ENCODE data around the gene TRIM71. TPM values are rescaled to one million over a fixed set of nuclear protein-coding genes. Genes with fewer than 3 reads are reported as not detected.
A peak's percentile ranks its signal among the peaks of the same experiment; 100 is the strongest.

Gene TRIM71
- total and polyA plus RNA-seq, 2 of the 13 experiments (the other 11 are each of a cell fraction or from before 2014, with no cell fraction given) = 21.7 to 76.9 TPM

DNA sequence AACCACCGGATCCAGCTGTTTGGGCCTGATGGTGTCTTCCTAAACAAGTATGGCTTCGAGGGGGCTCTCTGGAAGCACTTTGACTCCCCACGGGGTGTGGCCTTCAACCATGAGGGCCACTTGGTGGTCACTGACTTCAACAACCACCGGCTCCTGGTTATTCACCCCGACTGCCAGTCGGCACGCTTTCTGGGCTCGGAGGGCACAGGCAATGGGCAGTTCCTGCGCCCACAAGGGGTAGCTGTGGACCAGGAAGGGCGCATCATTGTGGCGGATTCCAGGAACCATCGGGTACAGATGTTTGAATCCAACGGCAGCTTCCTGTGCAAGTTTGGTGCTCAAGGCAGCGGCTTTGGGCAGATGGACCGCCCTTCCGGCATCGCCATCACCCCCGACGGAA, 73.6 kb downstream of the TRIM71 start:
- ChIA-PET POLR2A (no interaction called here), CTCF (ENCODE audit: low intra/inter-chr PET ratio, low total read pairs) (no interaction called here)
- ATAC-seq (no peak; the same call in 1 of the 3 replicates), FAIRE-seq (no peak), DNase-seq (ENCODE audit: low spot score) (no peak)
- WGBS (ENCODE audit: low lambda C conversion rate) = 94% methylated on average over 11 of the region's 19 CpGs
- H3K9me3 ChIP-seq (ENCODE audit: low read length) = no peaks in the 10 kb centered on the region
- H3K4me1 ChIP-seq (ENCODE audit: insufficient read depth, low read length) = peaks cover 50% of the 10 kb centered on the region
- TF ChIP-seq FOXK1 (CRISPR knock-in tag; IDR thresholded peaks at IDR 0.05; ENCODE audit: borderline replicate concordance, low read depth) (no peak), RNF2 (conservative IDR thresholded peaks at IDR 0.05; ENCODE audit: low read depth) (no peak), FOXK2 (IDR thresholded peaks at IDR 0.05) (no peak), MED13 (CRISPR knock-in tag; IDR thresholded peaks at IDR 0.05) (no peak), RBM22 (optimal IDR thresholded peaks at IDR 0.05; ENCODE audit: low read length) (peak; percentile 68), KLF9 (CRISPR knock-in tag; IDR thresholded peaks at IDR 0.05; ENCODE audit: low read depth) (no peak), HNRNPL (IDR thresholded peaks at IDR 0.05; ENCODE audit: low read depth, low read length) (0 out of 2 replicates have a peak, but pooled peaks have one; percentile 35), CBX2 (IDR thresholded peaks at IDR 0.05; ENCODE audit: low read depth, low read length) (no peak), CBX2 (CRISPR knock-in tag; IDR thresholded peaks at IDR 0.05; ENCODE audit: low read depth) (no peak), SP2 (CRISPR knock-in tag; IDR thresholded peaks at IDR 0.05) (no peak), ZC3H13 (CRISPR knock-in tag; IDR thresholded peaks at IDR 0.05) (0 out of 2 replicates have a peak, but pooled peaks have one; percentile 52), AGO2 (optimal IDR thresholded peaks at IDR 0.05; ENCODE audit: low read depth, low read length) (peak; percentile 65), MEF2D (CRISPR knock-in tag; IDR thresholded peaks at IDR 0.05) (no peak), ZFP37 (CRISPR knock-in tag; IDR thresholded peaks at IDR 0.05; ENCODE audit: borderline replicate concordance) (no peak), CBX1 (IDR thresholded peaks at IDR 0.05; ENCODE audit: low read depth) (no peak), MIER2 (CRISPR knock-in tag; IDR thresholded peaks at IDR 0.05) (no peak), ZNF598 (CRISPR knock-in tag; IDR thresholded peaks at IDR 0.05; ENCODE audit: borderline replicate concordance) (no peak)
- TF ChIP-seq, protein P1, sequence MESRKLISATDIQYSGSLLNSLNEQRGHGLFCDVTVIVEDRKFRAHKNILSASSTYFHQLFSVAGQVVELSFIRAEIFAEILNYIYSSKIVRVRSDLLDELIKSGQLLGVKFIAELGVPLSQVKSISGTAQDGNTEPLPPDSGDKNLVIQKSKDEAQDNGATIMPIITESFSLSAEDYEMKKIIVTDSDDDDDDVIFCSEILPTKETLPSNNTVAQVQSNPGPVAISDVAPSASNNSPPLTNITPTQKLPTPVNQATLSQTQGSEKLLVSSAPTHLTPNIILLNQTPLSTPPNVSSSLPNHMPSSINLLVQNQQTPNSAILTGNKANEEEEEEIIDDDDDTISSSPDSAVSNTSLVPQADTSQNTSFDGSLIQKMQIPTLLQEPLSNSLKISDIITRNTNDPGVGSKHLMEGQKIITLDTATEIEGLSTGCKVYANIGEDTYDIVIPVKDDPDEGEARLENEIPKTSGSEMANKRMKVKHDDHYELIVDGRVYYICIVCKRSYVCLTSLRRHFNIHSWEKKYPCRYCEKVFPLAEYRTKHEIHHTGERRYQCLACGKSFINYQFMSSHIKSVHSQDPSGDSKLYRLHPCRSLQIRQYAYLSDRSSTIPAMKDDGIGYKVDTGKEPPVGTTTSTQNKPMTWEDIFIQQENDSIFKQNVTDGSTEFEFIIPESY (CRISPR knock-in tag; IDR thresholded peaks at IDR 0.05) = peak; percentile 56; the same call in 1 of the 2 replicates
- H3K4me3 ChIP-seq (replicated peaks in 1 of 3; ENCODE audit: insufficient read depth in 1 of 3, low read depth in 2 of 3, low read length in 3 of 3) = no peak overlapping the region
- no peak overlapping the region for H2AFZ ChIP-seq (ENCODE audit: low read length)
- intact Hi-C loops (cut with micrococcal nuclease; ENCODE audit: unreplicated experiment) = no loop called here
- no TSS peak for BruUV-seq (replicated peaks)
- no peak overlapping the region for H3K27ac ChIP-seq (ENCODE audit: extremely low read length, insufficient read depth, low read length)
- H4K20me1 ChIP-seq (ENCODE audit: insufficient read depth, low read length) = peaks cover 50% of the 10 kb centered on the region
- no peak overlapping the region for H3K4me2 ChIP-seq (ENCODE audit: low read depth, low read length)
- H3K36me3 ChIP-seq (replicated peaks in 1 of 2; ENCODE audit: control insufficient read depth in 1 of 2, insufficient read depth in 2 of 2, low read length in 2 of 2) = peaks cover 49 to 89% of the 10 kb centered on the region in 2 experiments
- no peak overlapping the region for H3K9ac ChIP-seq (ENCODE audit: insufficient read depth, low read depth, low read length)
- in situ Hi-C loops (cut with HindIII; ENCODE audit: extremely low pct_ligation_motif_present, low pct_unique_long_range_greater_than_20kb) = no loop called here
- H3K79me2 ChIP-seq (ENCODE audit: insufficient read depth, low read length) = peaks cover 96% of the 10 kb centered on the region
- H3K27me3 ChIP-seq (ENCODE audit: control insufficient read depth in 1 of 2, insufficient read depth in 2 of 2, low read length in 2 of 2) = no peaks in the 10 kb centered on the region

All from HepG2 (cell line).